Gastroesophageal sphincter (tissue), 3 donors: ENCODE measurements around the gene PCNT.

Source experiments
- EP300 ChIP-seq: sonication (generic); formaldehyde crosslinking; IDR thresholded peaks from one replicate; pipeline ENCODE4 v1.6.1; 2017; ENCODE audit warnings: antibody characterized with exemption, mild to moderate bottlenecking
- POLR2A ChIP-seq, 2 donors: fragments of 450-650 bp; IDR thresholded peaks; one replicate each; pipeline ENCODE4 v1.6.1; 2017; ENCODE audit warnings: antibody characterized with exemption in 2 of 2, mild to moderate bottlenecking in 2 of 2, moderate library complexity in 1 of 2
- POLR2AphosphoS5 ChIP-seq: sonication (generic); formaldehyde crosslinking; IDR thresholded peaks from one replicate; pipeline ENCODE4 v1.6.1; 2017; ENCODE audit warnings: antibody characterized with exemption
- TF ChIP-seq, protein P1 (sequence below), 4 experiments: fragments of 200-600 bp in 2 of 4; fragments of 450-650 bp in 2 of 4; sonication (generic) in 1 of 4; IDR thresholded peaks; one replicate each; pipeline ENCODE4 v1.5.1; 2017 to 2019; ENCODE audit warnings: antibody characterized with exemption in 4 of 4, mild to moderate bottlenecking in 2 of 4, moderate library complexity in 2 of 4

DNA sequence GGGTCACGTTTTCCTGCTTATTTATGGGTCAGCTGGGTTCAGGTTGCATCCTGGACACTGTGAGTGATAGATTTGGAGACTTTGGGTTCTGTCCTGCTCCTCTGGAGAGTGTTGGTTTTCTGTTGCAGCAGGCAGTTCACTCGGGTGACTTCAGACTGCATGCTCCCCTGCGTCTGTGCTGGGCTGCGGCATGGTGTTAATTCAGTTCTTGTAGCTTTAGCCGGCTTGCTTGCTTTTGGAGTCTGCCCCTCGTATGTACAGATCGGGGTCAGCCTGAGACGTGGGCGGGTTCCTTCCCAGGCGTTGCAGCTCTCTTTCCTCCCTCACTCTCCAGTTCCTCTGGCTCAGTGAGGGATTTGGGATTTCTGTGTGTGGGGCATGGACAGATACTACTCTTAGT is 38.0 kb downstream of the PCNT start:
- TF ChIP-seq, protein P1, sequence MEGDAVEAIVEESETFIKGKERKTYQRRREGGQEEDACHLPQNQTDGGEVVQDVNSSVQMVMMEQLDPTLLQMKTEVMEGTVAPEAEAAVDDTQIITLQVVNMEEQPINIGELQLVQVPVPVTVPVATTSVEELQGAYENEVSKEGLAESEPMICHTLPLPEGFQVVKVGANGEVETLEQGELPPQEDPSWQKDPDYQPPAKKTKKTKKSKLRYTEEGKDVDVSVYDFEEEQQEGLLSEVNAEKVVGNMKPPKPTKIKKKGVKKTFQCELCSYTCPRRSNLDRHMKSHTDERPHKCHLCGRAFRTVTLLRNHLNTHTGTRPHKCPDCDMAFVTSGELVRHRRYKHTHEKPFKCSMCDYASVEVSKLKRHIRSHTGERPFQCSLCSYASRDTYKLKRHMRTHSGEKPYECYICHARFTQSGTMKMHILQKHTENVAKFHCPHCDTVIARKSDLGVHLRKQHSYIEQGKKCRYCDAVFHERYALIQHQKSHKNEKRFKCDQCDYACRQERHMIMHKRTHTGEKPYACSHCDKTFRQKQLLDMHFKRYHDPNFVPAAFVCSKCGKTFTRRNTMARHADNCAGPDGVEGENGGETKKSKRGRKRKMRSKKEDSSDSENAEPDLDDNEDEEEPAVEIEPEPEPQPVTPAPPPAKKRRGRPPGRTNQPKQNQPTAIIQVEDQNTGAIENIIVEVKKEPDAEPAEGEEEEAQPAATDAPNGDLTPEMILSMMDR (IDR thresholded peaks at IDR 0.05) = no peak
- TF ChIP-seq POLR2AphosphoS5 (no peak), POLR2A (IDR thresholded peaks at IDR 0.05) (no peak), EP300 (no peak)
